HL-60 (cell line): ENCODE results near the gene CBY1.

Source experiments
- CTCF ChIP-seq: IDR thresholded peaks from one replicate; pipeline ENCODE4 v1.5.1; 2011; ENCODE audit warnings: low read length, control low read depth, inconsistent platforms; ENCODE audit not compliant: insufficient read depth
- POLR2AphosphoS5 ChIP-seq: IDR thresholded peaks from 2 replicates; pipeline ENCODE4 v1.6.1; 2012; ENCODE audit warnings: low read depth
- REST ChIP-seq: IDR thresholded peaks from 2 replicates; pipeline ENCODE4 v1.6.1; 2012; ENCODE audit warnings: low read depth; ENCODE audit not compliant: insufficient replicate concordance
- SPI1 ChIP-seq: IDR thresholded peaks from 2 replicates; pipeline ENCODE4 v1.6.1; 2012; ENCODE audit warnings: low read depth, mild to moderate bottlenecking, borderline replicate concordance

GRCh38 chr22:38631724-38632123 lies 24.7 kb upstream of the CBY1 start:
- no peak for TF ChIP-seq REST
- no peak for TF ChIP-seq CTCF
- no peak for TF ChIP-seq POLR2AphosphoS5
- TF ChIP-seq SPI1 = 0 out of 2 replicates have a peak, but pooled peaks have one; percentile 16
